Measurements from ENCODE around the gene DBNDD2.

The DBNDD2 gene, protein sequence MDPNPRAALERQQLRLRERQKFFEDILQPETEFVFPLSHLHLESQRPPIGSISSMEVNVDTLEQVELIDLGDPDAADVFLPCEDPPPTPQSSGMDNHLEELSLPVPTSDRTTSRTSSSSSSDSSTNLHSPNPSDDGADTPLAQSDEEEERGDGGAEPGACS

DNA sequence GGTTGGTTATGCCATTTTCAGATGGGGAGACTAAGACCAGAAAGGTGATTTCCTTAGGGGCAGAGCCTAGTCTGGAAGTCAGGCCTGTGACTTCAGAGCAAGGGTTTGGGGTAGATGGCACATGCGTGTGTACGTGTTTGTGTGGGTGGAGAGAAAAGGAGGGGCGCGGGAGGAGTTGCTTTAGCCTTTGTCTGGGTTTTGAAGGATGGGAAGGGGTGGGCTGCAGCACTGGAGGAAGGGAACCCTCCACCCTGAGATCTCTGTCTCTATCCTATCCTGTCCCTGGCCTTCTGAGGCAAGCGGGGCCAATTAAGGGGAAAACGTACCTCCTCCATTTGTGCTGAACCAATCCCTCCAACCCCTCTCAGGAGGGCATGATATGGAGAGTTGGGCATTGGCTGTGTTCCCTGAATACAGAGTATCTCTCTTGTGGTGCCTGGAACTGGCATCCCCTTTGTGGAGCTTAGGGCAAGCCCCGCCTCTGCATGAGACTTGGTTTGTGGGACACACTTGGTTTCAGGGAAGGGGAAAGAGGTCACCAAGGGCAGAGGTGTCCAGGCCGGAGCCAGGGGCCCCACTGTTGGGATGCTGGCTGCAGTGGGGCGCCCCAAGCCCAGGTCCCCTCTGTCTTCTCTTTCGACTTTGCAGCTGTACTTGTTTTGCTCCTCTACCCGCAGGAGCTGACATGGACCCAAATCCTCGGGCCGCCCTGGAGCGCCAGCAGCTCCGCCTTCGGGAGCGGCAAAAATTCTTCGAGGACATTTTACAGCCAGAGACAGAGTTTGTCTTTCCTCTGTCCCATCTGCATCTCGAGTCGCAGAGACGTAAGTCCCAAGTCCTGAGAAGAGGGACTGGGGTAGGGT, at the start of gene DBNDD2:
TSS of gene DBNDD2 (plus strand) at position 507 of the 863 bp plus-strand sequence. CDS start at position 686, 179 bp downstream.
- no peak for DNase-seq

DNA sequence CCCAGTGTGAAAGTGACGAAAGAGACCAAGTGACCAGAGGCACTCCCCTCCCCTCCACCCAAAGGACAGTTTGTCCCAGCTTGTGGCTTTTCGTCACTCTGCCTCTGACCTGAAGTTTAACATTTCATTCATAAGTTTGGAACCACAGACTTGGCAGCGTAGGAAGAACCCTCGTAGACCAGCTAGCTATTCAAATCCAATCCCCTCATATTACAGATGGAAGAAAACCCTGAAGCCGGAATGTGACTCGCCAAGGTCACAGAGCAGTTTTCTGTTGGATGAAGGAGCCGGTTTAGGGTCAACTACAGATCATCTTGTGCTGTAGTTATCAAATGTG, 49.1 kb upstream of the DBNDD2 start:
- no peak for DNase-seq

- no peak for DNase-seq
Observed at GRCh38 chr20:45359406-45360148, 48.5 kb upstream of the DBNDD2 start.

- DNase-seq: no peak
Observed at GRCh38 chr20:45361793-45362192, 46.3 kb upstream of the DBNDD2 start.

DNA sequence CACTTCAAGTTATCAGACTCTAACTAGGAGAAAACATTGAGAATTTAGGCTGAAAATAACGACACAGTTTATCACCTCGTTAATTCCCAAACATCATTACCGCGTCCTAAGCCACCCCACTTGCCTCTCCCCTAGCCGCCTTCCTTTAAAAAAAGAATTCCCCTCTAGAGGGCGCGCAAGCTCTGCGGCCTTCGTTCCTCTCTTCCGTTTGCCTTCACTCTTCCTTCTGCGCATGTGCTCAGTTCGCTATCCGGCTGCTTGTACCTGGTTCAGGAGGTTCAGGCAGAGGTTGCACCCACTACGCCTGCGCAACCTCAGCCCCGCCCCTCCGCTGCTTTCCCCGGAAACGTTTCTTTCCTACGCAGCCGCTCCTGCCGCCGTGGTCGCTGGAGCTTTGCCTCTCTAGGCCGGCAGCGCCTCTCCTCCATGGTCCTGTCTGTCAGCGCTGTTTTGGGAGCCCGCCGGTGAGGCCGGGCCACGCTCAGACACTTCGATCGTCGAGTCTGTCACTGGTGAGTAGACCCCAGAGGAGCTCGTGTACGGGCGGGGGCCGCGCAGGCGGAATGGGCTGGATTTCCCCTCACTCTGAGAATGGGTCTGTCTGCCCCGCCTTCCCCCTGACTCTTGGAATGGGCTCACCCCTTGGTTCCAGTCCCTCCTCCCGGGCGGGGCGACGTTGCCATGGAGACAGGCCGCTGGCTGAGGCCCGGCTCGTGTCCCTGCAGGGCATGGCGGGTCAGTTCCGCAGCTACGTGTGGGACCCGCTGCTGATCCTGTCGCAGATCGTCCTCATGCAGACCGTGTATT, 45.1 kb upstream of the DBNDD2 start, which contains the start of gene SYS1:
TSS of gene SYS1 (plus strand) at position 353 of the 807 bp plus-strand sequence. CDS start at position 729, 376 bp downstream.
- peak; percentile 99 for DNase-seq

- no peak for DNase-seq
Observed at GRCh38 chr20:45363611-45364492, 44.2 kb upstream of the DBNDD2 start.

- no peak for DNase-seq
Observed at GRCh38 chr20:45365444-45365970, 42.6 kb upstream of the DBNDD2 start.

DNA sequence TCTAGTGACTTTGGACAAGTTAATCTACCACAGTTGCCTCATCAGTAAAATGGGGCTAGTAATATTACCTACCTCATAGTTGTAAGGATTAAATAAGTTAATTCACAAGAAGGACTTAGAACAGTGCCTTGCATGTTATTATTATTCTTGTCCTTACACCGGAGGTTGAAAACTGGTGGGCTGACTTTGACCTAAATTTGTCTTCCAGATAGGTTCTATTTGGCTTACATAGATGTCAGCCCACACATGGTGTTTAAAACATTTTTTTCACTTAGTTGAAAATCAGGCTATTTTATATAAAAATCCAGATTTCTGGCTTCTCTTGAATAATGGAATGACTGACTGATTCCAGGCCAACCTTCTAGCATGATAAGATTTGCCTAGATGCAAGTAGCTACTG, 41.9 kb upstream of the DBNDD2 start:
- no peak for DNase-seq

- no peak for DNase-seq
Observed at GRCh38 chr20:45366631-45367030, 41.5 kb upstream of the DBNDD2 start.

- DNase-seq: no peak
Observed at GRCh38 chr20:45367126-45367525, 41.0 kb upstream of the DBNDD2 start.

GRCh38 chr20:45368221-45368980, 39.7 kb upstream of the DBNDD2 start:
- no peak for DNase-seq

- no peak for DNase-seq
Observed at GRCh38 chr20:45370571-45371160, 37.4 kb upstream of the DBNDD2 start.

GRCh38 chr20:45372241-45372640, 35.8 kb upstream of the DBNDD2 start:
- no peak for DNase-seq

DNA sequence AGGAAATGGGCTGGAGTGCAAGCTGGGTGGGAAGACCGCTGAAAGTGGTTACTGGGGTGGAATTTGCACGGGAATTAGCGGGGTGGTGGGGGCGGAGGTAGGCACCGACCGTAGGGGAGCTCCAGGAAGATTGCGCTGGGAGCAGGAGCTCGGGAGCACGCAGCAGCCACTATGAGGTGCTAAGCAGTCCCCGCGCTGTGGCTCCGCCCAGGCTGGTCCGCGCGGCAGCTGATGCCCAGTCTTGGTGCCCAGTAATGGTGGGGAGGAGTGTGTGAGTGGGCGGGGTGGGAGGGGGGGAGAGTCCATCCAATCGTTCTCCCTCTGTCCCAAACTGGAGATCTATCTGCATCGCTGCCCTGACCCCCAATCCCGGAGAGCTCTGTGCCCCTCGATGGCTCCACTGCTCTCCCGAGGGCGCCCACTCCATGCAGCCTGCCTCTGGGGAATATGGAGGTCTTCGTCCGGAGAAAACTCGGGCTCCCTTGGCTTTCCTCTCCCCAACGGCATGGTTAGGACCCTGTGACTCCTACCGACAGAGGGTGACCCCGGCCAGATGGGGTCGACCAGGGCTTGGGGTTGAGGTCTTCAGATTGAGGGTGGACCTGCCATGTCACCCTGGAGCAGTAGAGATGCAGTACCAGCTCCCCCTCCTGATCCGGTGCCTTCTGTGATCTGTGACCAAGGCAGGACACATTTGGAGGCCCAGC, 35.3 kb upstream of the DBNDD2 start:
- no peak for DNase-seq

DNA sequence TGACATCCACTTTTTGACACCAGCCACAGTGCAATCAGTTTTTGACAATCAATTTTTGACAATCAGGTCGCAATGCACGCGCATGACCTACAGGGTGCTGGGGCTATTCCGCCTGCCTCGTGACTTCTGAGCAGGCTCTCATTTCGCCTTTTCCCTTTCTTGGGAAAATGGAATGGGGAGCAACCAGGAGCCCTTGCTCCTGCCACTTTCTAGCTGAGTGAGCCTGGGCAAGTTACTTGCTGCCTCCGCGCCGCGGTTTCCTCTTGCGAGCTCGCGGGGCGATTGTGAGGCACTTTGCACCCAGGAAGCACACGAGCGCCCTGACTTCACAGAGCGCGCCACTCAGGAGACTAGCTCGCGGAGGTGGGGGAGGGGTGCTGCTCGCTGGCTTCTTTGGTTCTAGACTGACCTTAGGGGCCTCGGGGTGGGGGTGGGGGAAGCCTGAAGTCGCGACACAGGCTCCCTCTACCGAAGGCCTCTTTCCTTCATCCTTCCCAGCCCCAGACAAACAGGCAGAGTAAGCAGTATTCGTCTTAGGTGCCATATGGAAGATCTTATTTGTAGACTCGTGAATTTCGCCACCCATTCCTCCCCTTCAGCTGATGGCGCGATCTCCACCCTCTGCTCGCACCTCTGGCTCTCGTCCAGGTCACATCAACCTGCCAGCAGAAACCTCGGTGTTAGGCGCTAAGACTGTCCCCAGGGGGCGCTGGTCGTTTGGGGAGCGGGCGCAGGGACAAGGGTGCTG, 34.6 kb upstream of the DBNDD2 start:
- DNase-seq: peak; percentile 82

GRCh38 chr20:45374101-45374467, 34.0 kb upstream of the DBNDD2 start:
- DNase-seq: no peak

DNA sequence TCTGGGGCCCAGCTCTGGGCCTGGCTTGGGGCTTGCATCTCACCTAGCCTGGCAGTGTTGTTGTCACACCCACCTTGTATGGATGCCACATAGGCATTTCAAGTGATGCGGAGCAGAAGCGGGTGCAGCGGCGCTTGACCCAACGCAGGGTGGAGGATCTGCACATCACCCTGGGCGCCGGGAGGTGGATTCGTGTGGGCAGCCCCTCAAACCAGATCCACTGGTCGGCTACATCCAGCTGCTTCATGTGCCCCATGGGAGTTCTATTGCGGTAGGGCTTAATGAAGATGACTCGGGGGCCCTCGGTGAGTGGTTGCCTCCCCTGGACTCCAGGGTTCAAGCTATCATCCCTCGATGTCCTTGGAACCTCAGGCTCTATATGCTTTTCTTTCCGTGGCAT, 33.1 kb upstream of the DBNDD2 start:
- DNase-seq: no peak

GRCh38 chr20:45377269-45377668, 30.8 kb upstream of the DBNDD2 start:
- no peak for DNase-seq

GRCh38 chr20:45378191-45378590, 29.9 kb upstream of the DBNDD2 start, which contains the start of gene TP53TG5:
TP53TG5 (minus strand) TSS chr20:45378325; CDS start chr20:45378236, 89 bp downstream.
- no peak for DNase-seq

Measured in retina (tissue), 1 donor.